Measurements from ENCODE around the gene SLC30A3. TPM values are rescaled to one million over a fixed set of nuclear protein-coding genes. Genes with fewer than 3 reads are reported as not detected.
A peak's percentile ranks its signal among the peaks of the same experiment; 100 is the strongest.

The SLC30A3 gene
- total RNA-seq, 1 donor from 2014 or later = not detected

- DNase-seq (ENCODE audit: low spot score) (no peak), ATAC-seq (no peak)
These were observed 723 bp upstream of the SLC30A3 start for GRCh38 chr2:27263287-27264252.

GRCh38 chr2:27261926-27262298 lies 935 bp downstream of the SLC30A3 start:
- ATAC-seq (no peak), DNase-seq (ENCODE audit: low spot score) (no peak)

- ATAC-seq = no peak
These were observed 1.5 kb downstream of the SLC30A3 start for GRCh38 chr2:27261241-27261925.

GRCh38 chr2:27258051-27258450 lies 4.8 kb downstream of the SLC30A3 start:
- ATAC-seq (no peak), DNase-seq (ENCODE audit: low spot score) (no peak)

More at GRCh38 chr2:27261241-27261925, 1.5 kb downstream of the SLC30A3 start:
- no peak for DNase-seq (ENCODE audit: low spot score)

GRCh38 chr2:27256855-27257454 lies 5.9 kb downstream of the SLC30A3 start:
- DNase-seq (ENCODE audit: low spot score) (no peak), ATAC-seq (no peak)

GRCh38 chr2:27255660-27256059 lies 7.2 kb downstream of the SLC30A3 start:
- ATAC-seq (no peak), DNase-seq (ENCODE audit: low spot score) (no peak)

- DNase-seq (ENCODE audit: low spot score) (no peak), ATAC-seq (no peak)
These were observed 7.7 kb downstream of the SLC30A3 start for GRCh38 chr2:27255187-27255586.

GRCh38 chr2:27251766-27252165 lies 11.1 kb downstream of the SLC30A3 start:
- ATAC-seq (no peak), DNase-seq (ENCODE audit: low spot score) (no peak)

- DNase-seq (ENCODE audit: low spot score) (no peak), ATAC-seq (no peak)
These were observed 12.0 kb downstream of the SLC30A3 start for GRCh38 chr2:27250652-27251379.

- ATAC-seq = peak; percentile 90
These were observed 12.8 kb downstream of the SLC30A3 start for GRCh38 chr2:27249891-27250651.

GRCh38 chr2:27249159-27249890 lies 13.5 kb downstream of the SLC30A3 start:
- DNase-seq (ENCODE audit: low spot score) = no peak
- no peak for ATAC-seq

More at GRCh38 chr2:27249891-27250651, 12.8 kb downstream of the SLC30A3 start:
- DNase-seq (ENCODE audit: low spot score) = peak; percentile 53

GRCh38 chr2:27247893-27248292 lies 15.0 kb downstream of the SLC30A3 start:
- DNase-seq (ENCODE audit: low spot score) (no peak), ATAC-seq (no peak)

GRCh38 chr2:27245626-27246025 lies 17.2 kb downstream of the SLC30A3 start:
- ATAC-seq (no peak), DNase-seq (ENCODE audit: low spot score) (no peak)

- ATAC-seq (no peak), DNase-seq (ENCODE audit: low spot score) (no peak)
These were observed 17.7 kb downstream of the SLC30A3 start for GRCh38 chr2:27245116-27245515.

- ATAC-seq (no peak), DNase-seq (ENCODE audit: low spot score) (no peak)
These were observed 19.3 kb downstream of the SLC30A3 start for GRCh38 chr2:27243391-27244130.

GRCh38 chr2:27242614-27242951 lies 20.3 kb downstream of the SLC30A3 start:
- ATAC-seq (no peak), DNase-seq (ENCODE audit: low spot score) (no peak)

GRCh38 chr2:27241761-27242613 lies 20.9 kb downstream of the SLC30A3 start:
- DNase-seq (ENCODE audit: low spot score) (no peak), ATAC-seq (no peak)

GRCh38 chr2:27240406-27240805 lies 22.4 kb downstream of the SLC30A3 start:
- ATAC-seq (no peak), DNase-seq (ENCODE audit: low spot score) (no peak)

Data from left lobe of liver (tissue), 2 donors.